Activated CD4-positive, alpha-beta T cell treated with anti-CD3 and anti-CD28 coated beads, Interleukin-10, Interleukin-2, amounts not matched to agents 100 ng/mL and 50 ng/mL, durations not matched to agents 16 hours and 8 hours (primary cell): ENCODE results near the gene MIER3.

ENCODE experiments used
- DNase-seq: peaks from one replicate; pipeline ENCODE4 v3.0.0-alpha.2; 2020

MIER3 gene

GRCh38 chr5:56893251-56893951 is 58.5 kb downstream of the MIER3 start:
- DNase-seq, result no peak

DNA sequence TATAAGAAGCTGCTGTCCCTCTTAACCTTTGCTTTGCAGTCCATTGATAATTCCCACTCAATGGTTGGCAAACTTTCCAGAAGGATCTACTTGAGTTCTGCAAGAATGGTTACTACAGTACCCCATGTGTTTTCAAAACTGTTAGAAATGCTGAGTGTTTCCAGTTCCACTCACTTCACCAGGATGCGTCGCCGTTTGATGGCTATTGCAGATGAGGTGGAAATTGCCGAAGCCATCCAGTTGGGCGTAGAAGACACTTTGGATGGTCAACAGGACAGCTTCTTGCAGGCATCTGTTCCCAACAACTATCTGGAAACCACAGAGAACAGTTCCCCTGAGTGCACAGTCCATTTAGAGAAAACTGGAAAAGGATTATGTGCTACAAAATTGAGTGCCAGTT is 70.4 kb downstream of the MIER3 start:
- no peak for DNase-seq

DNA sequence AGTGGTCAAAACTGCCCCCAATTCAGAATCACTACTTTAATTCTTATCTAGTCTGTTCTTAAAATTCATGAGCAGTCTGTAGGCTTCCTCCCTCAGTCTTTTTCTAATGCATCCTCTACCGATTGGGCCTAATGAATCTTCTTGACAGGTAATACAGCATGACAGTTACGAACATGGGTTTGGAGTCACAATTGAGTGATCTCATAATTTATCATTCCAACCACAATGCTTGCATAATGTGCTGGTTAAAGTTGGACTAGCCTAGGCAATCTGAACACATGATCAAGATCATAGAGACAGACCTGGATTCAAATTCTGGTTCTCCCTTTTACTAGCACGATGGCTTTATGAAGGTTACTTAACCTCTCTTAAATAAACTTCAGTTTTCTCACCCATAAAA is 75.6 kb downstream of the MIER3 start:
- no peak for DNase-seq

GRCh38 chr5:56873056-56873455 is 78.9 kb downstream of the MIER3 start:
- DNase-seq, result no peak

GRCh38 chr5:56871777-56872176 is 80.1 kb downstream of the MIER3 start:
- no peak for DNase-seq
